Glutamatergic neuron (in vitro differentiated cells): Measurements from ENCODE around the gene ADAM22. TPM values are rescaled to one million over a fixed set of nuclear protein-coding genes. Genes with fewer than 3 reads are reported as not detected.

ENCODE experiments used
- DNase-seq: peaks from one replicate; pipeline ENCODE4 v3.0.0; 2022
- H3K27ac Mint-ChIP-seq: one replicate; pipeline ENCODE4 v1.8.0; 2020; ENCODE audit warnings: mild to moderate bottlenecking, mixed read lengths, inconsistent platforms; ENCODE audit not compliant: unreplicated experiment
- H3K27me3 Mint-ChIP-seq: one replicate; pipeline ENCODE4 v1.8.0; 2020; ENCODE audit warnings: mild to moderate bottlenecking, moderate library complexity, mixed read lengths, inconsistent platforms; ENCODE audit not compliant: unreplicated experiment
- H3K36me3 Mint-ChIP-seq: one replicate; pipeline ENCODE4 v1.8.0; 2020; ENCODE audit warnings: mild to moderate bottlenecking, mixed read lengths, inconsistent platforms; ENCODE audit not compliant: unreplicated experiment
- H3K4me1 Mint-ChIP-seq: one replicate; pipeline ENCODE4 v1.8.0; 2020; ENCODE audit warnings: mild to moderate bottlenecking, low read depth, mixed read lengths, inconsistent platforms; ENCODE audit not compliant: unreplicated experiment
- H3K4me3 Mint-ChIP-seq: one replicate; pipeline ENCODE4 v1.8.0; 2020; ENCODE audit warnings: mild to moderate bottlenecking, mixed read lengths, inconsistent platforms; ENCODE audit not compliant: unreplicated experiment
- H3K9me3 Mint-ChIP-seq: one replicate; pipeline ENCODE4 v1.8.0; 2020; ENCODE audit warnings: mild to moderate bottlenecking, moderate library complexity, mixed read lengths, inconsistent platforms; ENCODE audit not compliant: unreplicated experiment
- total RNA-seq: library from RNA; stranded (reverse); fragmentation: NEBNext Ultra II Directional; extraction: Animal tissue kit (Norgen Biotek cat#: 25700); gene quantifications from one replicate; pipeline ENCODE4 v1.2.1, GENCODE V29; 2021; ENCODE audit not compliant: unreplicated experiment
- TF ChIP-seq, protein P1 (sequence below): fragments of 200-600 bp; sonication (generic); IDR thresholded peaks from one replicate; pipeline ENCODE4 v1.5.0; 2021; ENCODE audit not compliant: partially characterized antibody, unreplicated experiment

ADAM22 gene
- total RNA-seq, 1 donor from 2014 or later: 91.9 TPM

- H3K36me3 Mint-ChIP-seq: peaks cover 7% of the 10 kb centered on the region
- TF ChIP-seq, protein P1, sequence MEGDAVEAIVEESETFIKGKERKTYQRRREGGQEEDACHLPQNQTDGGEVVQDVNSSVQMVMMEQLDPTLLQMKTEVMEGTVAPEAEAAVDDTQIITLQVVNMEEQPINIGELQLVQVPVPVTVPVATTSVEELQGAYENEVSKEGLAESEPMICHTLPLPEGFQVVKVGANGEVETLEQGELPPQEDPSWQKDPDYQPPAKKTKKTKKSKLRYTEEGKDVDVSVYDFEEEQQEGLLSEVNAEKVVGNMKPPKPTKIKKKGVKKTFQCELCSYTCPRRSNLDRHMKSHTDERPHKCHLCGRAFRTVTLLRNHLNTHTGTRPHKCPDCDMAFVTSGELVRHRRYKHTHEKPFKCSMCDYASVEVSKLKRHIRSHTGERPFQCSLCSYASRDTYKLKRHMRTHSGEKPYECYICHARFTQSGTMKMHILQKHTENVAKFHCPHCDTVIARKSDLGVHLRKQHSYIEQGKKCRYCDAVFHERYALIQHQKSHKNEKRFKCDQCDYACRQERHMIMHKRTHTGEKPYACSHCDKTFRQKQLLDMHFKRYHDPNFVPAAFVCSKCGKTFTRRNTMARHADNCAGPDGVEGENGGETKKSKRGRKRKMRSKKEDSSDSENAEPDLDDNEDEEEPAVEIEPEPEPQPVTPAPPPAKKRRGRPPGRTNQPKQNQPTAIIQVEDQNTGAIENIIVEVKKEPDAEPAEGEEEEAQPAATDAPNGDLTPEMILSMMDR: no peak
- peaks cover 5% of the 10 kb centered on the region for H3K27me3 Mint-ChIP-seq
- H3K27ac Mint-ChIP-seq: no peak overlapping the region
- H3K4me1 Mint-ChIP-seq: peaks cover 30% of the 10 kb centered on the region
- no peak overlapping the region for H3K4me3 Mint-ChIP-seq
- H3K9me3 Mint-ChIP-seq: peaks cover 4% of the 10 kb centered on the region
- DNase-seq: no peak
Measured at GRCh38 chr7:88206254-88206653, 272.2 kb downstream of the ADAM22 start.

- Mint-ChIP-seq H3K4me3 (no peak overlapping the region), H3K36me3 (peaks cover 7% of the 10 kb centered on the region), H3K9me3 (peaks cover 2% of the 10 kb centered on the region), H3K27me3 (peaks cover 2% of the 10 kb centered on the region), H3K4me1 (peaks cover 19% of the 10 kb centered on the region), H3K27ac (no peak overlapping the region)
- TF ChIP-seq, protein P1: no peak
- DNase-seq: no peak
Measured at GRCh38 chr7:88208521-88208920, 274.5 kb downstream of the ADAM22 start.

- Mint-ChIP-seq H3K27me3 (no peaks in the 10 kb centered on the region), H3K36me3 (peaks cover 4% of the 10 kb centered on the region), H3K27ac (no peak overlapping the region), H3K9me3 (no peaks in the 10 kb centered on the region), H3K4me1 (peaks cover 10% of the 10 kb centered on the region), H3K4me3 (no peak overlapping the region)
- DNase-seq: no peak
- TF ChIP-seq, protein P1: no peak
Measured at GRCh38 chr7:88212918-88213317, 278.9 kb downstream of the ADAM22 start.

GRCh38 chr7:88214456-88214855, 280.4 kb downstream of the ADAM22 start:
- Mint-ChIP-seq H3K27ac (no peak overlapping the region), H3K36me3 (peaks cover 4% of the 10 kb centered on the region), H3K9me3 (no peaks in the 10 kb centered on the region), H3K27me3 (no peaks in the 10 kb centered on the region), H3K4me3 (no peak overlapping the region), H3K4me1 (peaks cover 14% of the 10 kb centered on the region)
- no peak for DNase-seq
- TF ChIP-seq, protein P1: no peak

DNA sequence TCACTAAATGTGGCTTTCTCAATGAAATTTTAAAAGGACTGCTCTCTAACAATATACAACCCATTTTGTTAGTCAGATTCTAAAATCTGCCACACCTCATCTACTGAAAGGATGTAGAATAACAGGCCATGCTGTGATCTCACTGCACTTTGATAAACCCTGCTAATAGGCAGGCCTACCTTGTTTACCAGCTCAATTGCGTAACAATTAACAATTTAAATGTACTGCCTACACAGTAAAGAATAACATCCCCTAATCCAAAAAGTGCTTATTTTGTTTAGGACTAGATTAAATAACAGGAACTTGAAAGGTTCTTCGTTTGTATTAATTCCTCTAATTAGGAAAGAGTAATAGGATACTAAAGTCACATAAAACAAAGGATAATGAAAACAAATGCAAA, 281.2 kb downstream of the ADAM22 start:
- peaks cover 3% of the 10 kb centered on the region for H3K9me3 Mint-ChIP-seq
- H3K27ac Mint-ChIP-seq: no peak overlapping the region
- peaks cover 4% of the 10 kb centered on the region for H3K36me3 Mint-ChIP-seq
- H3K27me3 Mint-ChIP-seq: no peaks in the 10 kb centered on the region
- TF ChIP-seq, protein P1: no peak
- H3K4me3 Mint-ChIP-seq: no peak overlapping the region
- H3K4me1 Mint-ChIP-seq: peaks cover 14% of the 10 kb centered on the region
- DNase-seq: no peak
